NCI-H345 treated with DMSO at 0.1 percent for 48 hours (cell line): ENCODE results near the gene ZNF3.
"Not testable (repeated sequence)": the region's sequence is repeated elsewhere in the genome, so short reads cannot be mapped to it uniquely, and the experiment has no call there.

Experiments used
- DNase-seq: peaks from one replicate; lab custom pipeline; 2025; ENCODE audit not compliant: unreplicated experiment; lab: John Stamatoyannopoulos, UW

ZNF3 gene

GRCh38 chr7:100081535-100082102 lies at the start of gene ZNF3:
ZNF3 (minus strand) TSS chr7:100081723; CDS start chr7:100077357, 4,366 bp downstream.
- peak; percentile 94 for DNase-seq

- DNase-seq, result peak; percentile 57
These were observed 49.3 kb upstream of the ZNF3 start for GRCh38 chr7:100130608-100131453.

GRCh38 chr7:100130220-100130607 lies 48.7 kb upstream of the ZNF3 start:
- DNase-seq, result not testable (repeated sequence)

GRCh38 chr7:100128637-100128963 lies 47.1 kb upstream of the ZNF3 start:
- DNase-seq, result no peak

GRCh38 chr7:100127866-100128636 lies 46.5 kb upstream of the ZNF3 start:
- no peak for DNase-seq

- DNase-seq, result peak; percentile 49
These were observed 45.7 kb upstream of the ZNF3 start, which contains the start of gene MBLAC1 for GRCh38 chr7:100126931-100127865. MBLAC1 (plus strand) TSS chr7:100126967; CDS start chr7:100127396, 429 bp downstream.

GRCh38 chr7:100126239-100126930 lies 44.9 kb upstream of the ZNF3 start:
- DNase-seq, result no peak

GRCh38 chr7:100124301-100125230 lies 43.0 kb upstream of the ZNF3 start:
- DNase-seq, result no peak

GRCh38 chr7:100122568-100122967 lies 41.0 kb upstream of the ZNF3 start:
- DNase-seq, result no peak

- DNase-seq, result peak; percentile 88
These were observed 40.5 kb upstream of the ZNF3 start for GRCh38 chr7:100122067-100122466.

- no peak for DNase-seq
These were observed 39.2 kb upstream of the ZNF3 start for GRCh38 chr7:100120733-100121036.

- DNase-seq, result peak; percentile 37
These were observed 38.6 kb upstream of the ZNF3 start for GRCh38 chr7:100119970-100120732.

- peak; percentile 80 for DNase-seq
These were observed 37.8 kb upstream of the ZNF3 start, which contains the start of the genes CNPY4 and TAF6 for GRCh38 chr7:100119072-100119969. CNPY4 (plus strand) TSS chr7:100119634; CDS start chr7:100119745, 111 bp downstream. TAF6 (minus strand) TSS chr7:100119358; CDS start chr7:100114209, 5,149 bp downstream.

GRCh38 chr7:100118388-100119071 lies 37.0 kb upstream of the ZNF3 start:
- DNase-seq, result no peak

- DNase-seq, result no peak
These were observed 33.5 kb upstream of the ZNF3 start for GRCh38 chr7:100115026-100115425.

- no peak for DNase-seq
These were observed 30.4 kb upstream of the ZNF3 start for GRCh38 chr7:100111914-100112313.

GRCh38 chr7:100111156-100111555 lies 29.6 kb upstream of the ZNF3 start:
- DNase-seq, result no peak
